ENCODE results near the gene GYG1. TPM values are rescaled to one million over a fixed set of nuclear protein-coding genes. Genes with fewer than 3 reads are reported as not detected.

Gene GYG1
- total and polyA plus RNA-seq, 4 donors: 9.2 to 16.7 (median 13.4) TPM

GRCh38 chr3:149061776-149062175, 70.4 kb downstream of the GYG1 start:
- TF ChIP-seq REST (IDR thresholded peaks at IDR 0.05): no peak
- TF ChIP-seq ZBTB33 (IDR thresholded peaks at IDR 0.05): no peak
- no peak for TF ChIP-seq ATF3 (IDR thresholded peaks at IDR 0.05)
- TF ChIP-seq FOXA2 (IDR thresholded peaks at IDR 0.05): no peak
- no peak for TF ChIP-seq HNF4G (IDR thresholded peaks at IDR 0.05)
- no peak for TF ChIP-seq NR2F2 (IDR thresholded peaks at IDR 0.05)
- TF ChIP-seq EGR1 (IDR thresholded peaks at IDR 0.05; ENCODE audit: low read depth in 2 of 2): no peak
- no peak overlapping the region for H3K27ac ChIP-seq (ENCODE audit: low read depth in 1 of 2, low read length in 2 of 2)
- 100% methylated on average over 2 of the region's 2 CpGs for WGBS
- no peak overlapping the region for H3K4me3 ChIP-seq (ENCODE audit: low read depth in 1 of 3, low read length in 3 of 3)
- no peak overlapping the region for H3K9ac ChIP-seq (ENCODE audit: low read depth in 1 of 2, low read length in 2 of 2)
- no peak for DNase-seq (ENCODE audit: low spot score)
- H3K27me3 ChIP-seq (ENCODE audit: control insufficient read depth in 4 of 4, insufficient read depth in 4 of 4, low read length in 3 of 4): no peaks in the 10 kb centered on the region
- no peaks in the 10 kb centered on the region for H3K9me3 ChIP-seq (ENCODE audit: control insufficient read depth in 4 of 4, low read length in 3 of 4)
- peaks cover 2 to 8% (median 5%) of the 10 kb centered on the region in 4 donors for H3K36me3 ChIP-seq (ENCODE audit: control insufficient read depth in 4 of 4, insufficient read depth in 3 of 4, low read depth in 1 of 4, low read length in 3 of 4)
- H3K4me1 ChIP-seq (ENCODE audit: control insufficient read depth in 4 of 4, insufficient read depth in 4 of 4, low read length in 3 of 4): no peaks in the 10 kb centered on the region

- H3K27ac ChIP-seq (ENCODE audit: low read depth in 1 of 2, low read length in 2 of 2): no peak overlapping the region
- no peaks in the 10 kb centered on the region for H3K4me1 ChIP-seq (ENCODE audit: control insufficient read depth in 4 of 4, insufficient read depth in 4 of 4, low read length in 3 of 4)
- no peaks in the 10 kb centered on the region for H3K27me3 ChIP-seq (ENCODE audit: control insufficient read depth in 4 of 4, insufficient read depth in 4 of 4, low read length in 3 of 4)
- H3K9ac ChIP-seq (ENCODE audit: low read depth in 1 of 2, low read length in 2 of 2): no peak overlapping the region
- WGBS: 90% methylated on average over 8 of the region's 8 CpGs
- TF ChIP-seq YY1 (IDR thresholded peaks at IDR 0.05) (no peak), ZBTB33 (IDR thresholded peaks at IDR 0.05) (no peak), EGR1 (IDR thresholded peaks at IDR 0.05; ENCODE audit: low read depth in 2 of 2) (no peak), REST (IDR thresholded peaks at IDR 0.05) (no peak)
- peaks cover 3 to 19% (median 6%) of the 10 kb centered on the region in 4 donors for H3K36me3 ChIP-seq (ENCODE audit: control insufficient read depth in 4 of 4, insufficient read depth in 3 of 4, low read depth in 1 of 4, low read length in 3 of 4)
- DNase-seq (ENCODE audit: low spot score): no peak
- H3K9me3 ChIP-seq (ENCODE audit: control insufficient read depth in 4 of 4, low read length in 3 of 4): no peaks in the 10 kb centered on the region
- H3K4me3 ChIP-seq (ENCODE audit: low read depth in 1 of 3, low read length in 3 of 3): no peak overlapping the region
Measured at GRCh38 chr3:149067883-149068282, 76.5 kb downstream of the GYG1 start.

Other genes with a start within 250 kb of the GYG1 start
- under 1 TPM in 1 of 2 donors, not detected in 1; 0.75 TPM for gene CPB1, start 163.7 kb upstream of the GYG1 start, total RNA-seq
- gene CPB1, start 163.7 kb upstream of the GYG1 start, polyA plus RNA-seq: under 1 TPM; 0.20 to 0.57 TPM
- gene CPA3, start 126.2 kb upstream of the GYG1 start, total RNA-seq: 1 to 10 TPM in 1 of 2 donors, under 1 TPM in 1; 0.42 to 8.6 TPM
- gene CPA3, start 126.2 kb upstream of the GYG1 start, polyA plus RNA-seq: 1 to 10 TPM in 1 of 2 donors, not detected in 1; 1.9 TPM
- gene HLTF, start 95.0 kb downstream of the GYG1 start, total RNA-seq: 10 to 100 TPM; 15.6 to 31.7 TPM
- gene HLTF, start 95.0 kb downstream of the GYG1 start, polyA plus RNA-seq: 10 to 100 TPM in 1 of 2 donors, 1 to 10 TPM in 1; 4.1 to 18.4 TPM
- gene HPS3, start 138.1 kb downstream of the GYG1 start, total RNA-seq: 1 to 10 TPM; 6.5 to 9.9 TPM
- 1 to 10 TPM; 4.4 to 8.9 TPM for gene HPS3, start 138.1 kb downstream of the GYG1 start, polyA plus RNA-seq
- gene CP, start 230.3 kb downstream of the GYG1 start, total RNA-seq: 1,000 to 10,000 TPM; 1,260 to 1,748 TPM
- 1,000 to 10,000 TPM in 1 of 2 donors, 100 to 1,000 TPM in 1; 565 to 1,294 TPM for gene CP, start 230.3 kb downstream of the GYG1 start, polyA plus RNA-seq

Data from liver (tissue), 9 donors.